HG03196 (cell line): ENCODE data around the gene KCTD21.
"Not testable (repeated sequence)": the region's sequence is repeated elsewhere in the genome, so short reads cannot be mapped to it uniquely, and the experiment has no call there.

Source experiments
- ATAC-seq: cut with Tn5 transposase; IDR thresholded peaks from one replicate; pipeline ENCODE4 v1.9.1; 2021; ENCODE audit not compliant: unreplicated experiment

The KCTD21 gene

DNA sequence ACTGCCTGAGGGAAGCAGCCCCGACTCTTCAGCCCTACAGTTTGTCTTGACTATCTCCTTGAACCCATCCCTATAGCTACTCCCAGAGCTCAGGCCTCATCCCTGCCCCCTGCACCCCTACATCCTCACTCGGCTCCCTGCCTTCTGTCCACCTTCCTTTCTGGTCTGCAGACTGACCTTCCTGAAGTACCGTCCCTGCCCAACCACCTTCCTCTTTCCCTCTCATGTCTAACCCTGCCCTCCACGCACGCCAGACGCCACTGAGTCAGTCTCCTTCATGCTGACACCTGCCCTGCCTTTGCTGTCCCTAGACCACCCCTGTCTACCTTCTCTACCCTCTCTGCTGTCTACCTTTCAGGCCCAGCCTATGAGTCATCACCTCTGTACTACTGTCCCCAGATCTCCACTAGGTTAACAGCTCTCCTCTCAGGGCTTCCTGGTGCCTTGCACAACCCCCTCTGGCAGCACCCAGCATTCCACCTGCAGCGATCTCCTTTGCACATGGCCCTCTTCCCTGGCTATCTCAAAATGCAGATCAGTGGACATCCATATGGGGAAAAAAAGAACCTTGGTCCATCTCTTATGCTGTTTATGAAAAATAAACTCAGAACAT is 8.9 kb downstream of the KCTD21 start:
- no peak for ATAC-seq

DNA sequence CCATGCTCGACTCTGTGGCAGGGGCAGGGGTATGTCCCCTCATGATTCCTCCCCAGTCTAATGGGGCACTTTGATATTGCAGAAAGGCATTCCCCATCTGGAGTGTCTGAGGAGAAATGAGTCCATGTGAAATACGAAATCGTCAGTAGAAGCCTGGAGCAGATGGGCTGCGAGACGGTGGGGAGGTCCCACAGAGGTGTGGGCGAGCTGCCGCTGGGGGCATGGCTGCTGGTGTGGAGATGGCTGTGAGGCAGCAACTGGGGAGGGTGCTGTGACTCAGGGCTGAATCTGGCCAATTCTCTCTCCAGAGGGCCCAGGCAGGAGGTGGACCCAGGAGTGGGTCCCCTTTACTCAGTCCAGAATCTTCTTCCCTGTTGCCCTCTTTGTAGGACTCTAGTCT is 11.2 kb downstream of the KCTD21 start:
- ATAC-seq: no peak

DNA sequence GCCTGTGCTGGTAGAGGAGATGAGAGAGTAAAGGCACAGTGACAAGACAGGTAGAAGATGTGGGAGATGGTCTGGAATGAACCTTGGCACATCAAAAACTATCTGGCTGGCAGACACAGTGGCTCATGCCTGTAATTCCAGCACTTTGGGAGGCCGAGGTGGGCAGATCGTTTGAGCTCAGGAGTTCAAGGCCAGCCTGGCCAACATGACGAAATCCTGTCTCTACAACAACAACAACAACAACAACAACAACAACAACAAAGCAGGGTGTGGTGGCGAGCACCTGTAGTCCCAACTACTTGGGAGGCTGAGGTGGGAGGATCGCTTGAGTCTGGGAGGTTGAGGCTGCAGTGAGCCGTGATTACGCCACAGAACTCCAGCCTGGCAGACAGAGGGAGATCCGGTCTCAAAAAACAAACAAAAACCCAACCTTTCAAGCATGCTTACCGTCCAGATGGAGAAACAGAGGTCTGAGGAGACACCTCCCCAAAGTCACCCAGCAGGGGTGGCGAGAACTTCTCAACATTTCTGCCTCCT is 11.8 kb downstream of the KCTD21 start:
- no peak for ATAC-seq

DNA sequence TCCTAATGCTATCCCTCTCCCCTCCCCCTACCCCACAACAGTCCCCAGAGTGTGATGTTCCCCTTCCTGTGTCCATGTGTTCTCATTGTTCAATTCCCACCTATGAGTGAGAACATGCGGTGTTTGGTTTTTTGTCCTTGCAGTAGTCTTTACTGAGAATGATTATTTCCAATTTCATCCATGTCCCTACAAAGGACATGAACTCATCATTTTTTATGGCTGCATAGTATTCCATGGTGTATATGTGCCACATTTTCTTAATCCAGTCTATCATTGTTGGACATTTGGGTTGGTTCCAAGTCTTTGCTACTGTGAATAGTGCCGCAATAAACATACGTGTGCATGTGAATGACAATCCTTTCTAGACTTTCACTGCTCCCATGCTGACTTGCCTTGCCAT is 12.6 kb downstream of the KCTD21 start:
- not testable (repeated sequence) for ATAC-seq

DNA sequence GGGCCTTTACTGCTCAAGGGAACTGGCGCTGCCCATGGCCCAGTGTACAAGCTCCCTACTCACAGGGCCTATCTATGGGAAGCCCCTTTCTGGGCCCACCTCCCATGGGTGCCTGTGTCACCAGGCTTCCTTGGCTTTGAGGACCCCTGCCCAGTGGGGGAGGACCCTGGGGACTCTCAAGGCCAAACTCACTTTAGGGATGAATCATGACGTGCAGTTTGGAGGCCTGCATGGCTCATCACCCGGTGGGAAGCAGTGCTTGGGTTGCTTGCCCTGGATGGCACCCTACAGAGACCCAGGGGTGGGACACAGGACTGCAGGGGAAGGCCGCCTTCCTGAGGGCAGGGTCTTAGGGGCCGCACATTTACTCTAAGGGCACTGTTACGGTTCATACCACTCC is 16.5 kb downstream of the KCTD21 start:
- no peak for ATAC-seq

DNA sequence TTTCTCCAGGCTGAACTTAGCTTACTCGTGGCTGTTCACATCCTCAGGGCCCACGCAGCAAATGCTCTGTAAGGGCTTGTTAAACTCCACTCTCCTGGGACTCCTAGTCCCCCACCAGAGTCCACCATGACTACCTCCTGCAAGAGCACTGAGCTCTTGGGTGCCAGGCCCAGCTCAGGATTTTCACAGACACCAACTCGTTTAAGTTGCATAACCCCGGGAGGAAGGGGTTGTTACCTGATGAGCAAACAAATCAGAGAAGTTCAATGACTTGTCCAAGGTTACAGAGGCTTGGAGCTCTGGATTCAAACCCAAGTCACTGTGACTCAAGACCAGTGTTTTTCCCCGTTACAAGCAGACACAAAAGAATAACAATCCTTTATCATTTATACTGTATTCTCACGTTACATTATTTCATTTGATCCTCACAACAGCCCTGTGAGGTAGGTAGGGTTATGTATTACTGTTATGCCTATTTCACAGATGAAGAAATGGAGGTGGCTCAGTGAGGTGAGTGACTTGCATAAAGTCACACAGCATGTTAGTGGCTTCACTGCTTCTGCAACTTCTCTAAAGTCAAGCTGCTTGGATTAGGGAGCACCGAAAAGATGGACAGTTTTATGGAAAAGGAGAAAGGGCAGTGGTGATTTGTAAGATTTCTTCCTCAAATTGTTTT is 17.4 kb downstream of the KCTD21 start:
- ATAC-seq: no peak

DNA sequence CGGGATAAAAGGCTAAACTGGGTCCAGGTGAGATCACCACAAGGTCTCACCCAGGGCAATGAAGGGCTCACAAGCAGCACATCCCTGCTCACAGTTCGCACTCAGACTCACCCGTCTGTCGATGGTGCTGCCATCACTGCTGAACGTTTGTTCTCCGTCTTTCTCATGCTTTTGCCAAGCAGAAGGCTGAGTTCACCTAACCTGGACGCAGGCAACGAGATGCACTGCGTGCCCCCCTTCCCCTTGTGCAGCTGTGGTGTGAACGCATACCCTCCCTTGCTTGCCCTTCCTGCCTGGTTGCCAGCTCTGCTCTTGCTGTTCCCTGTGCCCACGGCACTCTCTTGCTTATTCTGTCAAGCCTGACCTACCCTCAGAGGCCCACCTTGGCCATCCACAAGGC is 18.0 kb downstream of the KCTD21 start:
- no peak for ATAC-seq

DNA sequence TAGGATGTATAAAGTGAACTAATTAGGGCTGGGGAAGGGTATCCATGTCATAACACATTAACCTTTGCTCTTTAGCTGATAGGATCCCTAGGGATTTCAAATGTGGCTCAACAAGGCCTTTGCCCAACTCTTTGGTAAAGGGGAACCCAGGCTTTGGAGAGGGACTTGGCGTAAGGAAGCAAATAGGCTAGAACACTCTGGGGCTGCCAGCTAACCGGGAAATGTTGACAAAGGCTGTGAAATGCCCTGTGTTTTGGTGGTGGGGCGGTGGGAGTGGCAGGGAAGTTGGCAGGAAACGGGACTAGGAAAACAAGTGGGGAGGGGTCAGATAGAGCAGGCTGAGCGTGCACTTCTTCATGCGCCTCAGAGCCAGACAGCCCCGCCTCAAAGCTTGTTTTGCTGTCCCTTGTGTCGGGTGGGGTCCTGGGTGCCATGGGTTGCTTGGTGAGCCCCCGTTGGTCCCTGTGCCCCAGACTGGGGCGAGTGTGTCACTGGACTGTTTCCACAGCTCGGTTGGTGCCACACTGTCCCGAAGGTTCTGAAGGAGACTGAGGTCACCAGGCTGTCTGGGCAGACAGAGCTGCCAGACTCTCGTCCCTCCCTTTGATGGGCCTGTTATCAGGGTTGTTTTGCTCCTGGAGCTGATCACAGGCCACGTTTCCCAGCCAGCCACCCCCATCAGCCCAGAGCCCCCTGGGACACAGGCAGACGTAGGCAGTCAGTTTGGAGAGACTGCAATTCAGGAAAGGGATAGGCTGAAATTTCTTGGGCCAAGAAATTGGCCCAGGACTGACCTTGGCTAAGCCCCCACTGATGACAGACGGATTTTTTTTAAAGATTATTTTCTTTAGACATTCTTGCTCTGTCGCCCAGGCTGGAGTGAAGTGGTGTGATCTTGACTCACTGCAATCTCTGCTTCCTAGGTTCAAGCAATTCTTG is 19.6 kb downstream of the KCTD21 start:
- no peak for ATAC-seq

DNA sequence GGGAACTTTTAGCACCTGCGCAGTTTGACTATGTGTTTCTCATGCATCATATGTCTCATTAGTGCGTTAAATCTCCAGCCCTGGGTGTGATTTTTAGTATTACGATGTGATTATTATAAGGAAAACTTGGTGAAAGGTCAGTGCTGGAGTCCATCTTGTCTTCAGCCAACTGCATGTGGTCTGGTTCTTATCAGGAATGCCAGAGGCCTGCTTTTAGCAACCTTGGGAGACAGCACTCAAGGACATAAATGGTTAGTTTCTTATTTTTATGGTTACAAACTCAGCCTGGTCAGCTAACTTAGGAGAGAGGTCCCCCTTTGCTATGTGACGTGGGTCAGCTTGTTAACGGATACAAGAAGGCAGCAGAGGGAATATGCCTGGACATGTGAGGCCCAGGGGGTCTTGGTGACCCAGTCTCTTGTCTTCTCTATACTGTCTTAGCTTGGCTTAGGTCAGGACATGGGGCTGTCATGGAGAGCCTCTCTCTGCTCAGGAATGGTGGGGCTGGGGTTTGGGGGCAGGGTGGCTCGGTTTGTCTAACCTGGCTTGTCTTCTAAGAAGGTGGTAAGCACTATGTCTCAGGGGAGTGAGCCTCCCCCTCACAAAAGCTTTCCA is 21.5 kb downstream of the KCTD21 start:
- ATAC-seq: no peak

DNA sequence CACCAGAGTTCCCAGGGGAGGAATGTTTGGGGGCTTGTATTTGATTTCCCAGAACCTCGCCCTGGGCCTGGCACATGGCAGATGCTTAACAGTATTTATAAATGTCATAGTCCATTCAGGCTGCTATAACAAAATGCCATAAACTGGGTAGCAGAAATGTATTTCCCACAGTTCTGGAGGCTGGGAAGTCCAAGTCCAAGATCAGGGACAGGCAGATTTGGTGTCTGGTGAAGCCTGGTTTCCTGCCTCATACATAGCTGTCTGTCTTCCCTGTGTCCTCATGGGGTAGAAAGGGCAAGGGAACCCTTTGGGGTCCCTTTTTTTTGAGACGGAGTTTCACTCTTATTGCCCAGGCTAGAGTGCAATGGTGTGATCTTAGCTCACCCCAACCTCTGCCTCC is 24.0 kb downstream of the KCTD21 start:
- no peak for ATAC-seq

DNA sequence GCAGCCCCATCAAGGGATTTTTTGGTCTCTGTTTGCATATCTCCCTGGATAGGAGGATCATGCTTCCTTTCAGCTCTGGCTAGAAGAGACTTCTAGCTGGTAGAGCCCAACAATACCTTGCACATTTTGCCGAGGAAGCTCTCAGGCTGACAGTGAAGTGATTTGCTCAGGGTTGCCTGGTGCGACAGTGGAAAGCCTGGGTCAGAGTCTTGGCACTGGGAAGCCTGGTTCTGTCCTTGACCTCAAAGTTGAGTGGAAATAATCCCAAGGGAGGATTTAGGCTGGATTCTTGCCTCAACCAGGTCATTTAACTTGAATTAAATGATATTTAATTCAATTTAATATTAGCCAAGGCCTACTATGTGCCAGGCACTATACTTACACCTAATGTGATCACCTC is 24.6 kb downstream of the KCTD21 start:
- no peak for ATAC-seq

DNA sequence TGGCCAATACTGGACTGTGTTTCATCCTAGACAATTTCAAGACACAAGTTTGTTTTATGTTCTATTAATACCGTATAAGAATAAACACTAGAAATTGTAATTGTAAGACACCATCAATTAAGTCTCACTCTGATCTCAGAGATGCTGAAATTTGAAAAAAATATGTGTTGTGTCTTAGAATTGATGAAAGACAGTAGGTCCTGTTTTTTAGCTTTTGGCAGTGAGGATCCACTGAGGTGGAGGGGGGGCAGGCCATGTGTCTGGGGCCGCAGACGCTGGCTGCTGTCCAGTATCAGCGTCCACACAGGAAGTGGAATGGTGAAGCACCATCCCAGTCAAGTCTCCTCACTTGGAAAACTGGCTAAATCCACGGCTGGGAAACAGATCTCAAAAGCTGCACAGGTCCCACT is 26.5 kb downstream of the KCTD21 start:
- ATAC-seq: no peak

DNA sequence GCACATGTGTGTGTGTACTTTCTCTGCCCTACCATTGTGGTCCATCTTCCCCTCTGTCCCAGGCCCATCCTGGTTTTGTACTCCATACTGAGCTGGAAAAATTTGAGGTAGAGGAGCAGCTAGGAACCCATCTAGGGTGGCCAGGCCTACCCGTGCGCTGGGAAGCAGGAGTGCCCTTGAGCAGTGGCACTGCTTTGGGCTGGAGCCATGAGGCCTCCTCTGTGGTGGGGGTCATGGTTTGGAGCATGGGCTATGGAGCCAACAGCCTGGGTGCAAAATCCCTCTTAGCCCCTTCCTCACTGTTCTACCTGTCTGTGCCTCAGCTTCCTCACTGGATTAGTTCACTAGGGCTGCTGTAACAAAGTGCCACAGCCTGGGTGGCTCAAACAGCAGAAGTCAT is 27.1 kb downstream of the KCTD21 start:
- ATAC-seq: no peak

DNA sequence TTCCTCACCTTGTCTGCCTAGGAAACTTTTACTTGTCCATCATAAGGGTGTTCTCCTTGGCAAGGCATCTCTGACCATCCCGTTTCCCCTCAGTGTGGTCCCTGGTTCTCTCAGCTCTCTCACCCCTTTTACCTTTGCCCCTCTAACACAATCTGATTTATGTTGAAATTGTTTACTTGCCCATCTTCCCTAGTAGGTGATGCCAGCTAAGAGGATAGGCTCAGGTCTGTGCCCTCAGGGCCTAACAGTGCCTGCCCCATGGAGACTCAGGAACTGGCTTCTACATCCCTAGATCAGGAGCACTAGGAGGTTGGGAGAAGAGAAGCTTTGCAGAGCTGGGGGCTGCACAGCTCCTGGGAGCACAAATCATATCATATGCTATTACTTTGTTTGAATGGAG is 27.9 kb downstream of the KCTD21 start:
- no peak for ATAC-seq

DNA sequence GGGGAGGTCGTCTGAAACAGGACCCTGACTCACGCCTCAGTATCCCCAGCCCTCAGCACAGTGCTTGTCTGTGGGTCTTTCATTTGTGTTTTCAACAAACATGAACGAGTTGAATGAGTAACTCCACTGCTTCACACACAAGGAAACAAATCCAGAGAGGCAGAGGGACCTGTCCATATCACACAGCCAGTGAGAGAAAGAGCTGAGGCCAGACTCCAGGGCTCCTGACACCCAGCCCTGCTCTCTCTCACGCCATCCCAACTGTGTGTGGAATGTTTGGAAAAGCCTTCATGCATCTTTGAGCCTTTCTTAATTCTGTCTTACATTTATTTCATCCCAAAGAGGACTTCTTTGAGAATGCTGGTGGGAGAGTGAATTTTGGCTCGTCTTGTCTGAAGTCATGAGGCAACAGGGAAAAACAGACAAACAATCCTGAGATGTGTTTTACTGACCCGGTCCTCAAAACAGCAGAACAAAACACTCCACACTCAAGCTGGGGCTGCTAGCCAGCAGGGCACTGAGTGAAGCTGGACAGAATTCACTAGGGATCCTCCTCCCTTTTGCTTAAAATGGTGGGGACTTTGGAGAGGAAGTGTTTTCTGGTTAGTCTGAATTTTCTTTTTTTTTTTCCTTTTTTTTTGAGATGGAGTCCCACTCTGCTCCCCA is 29.3 kb downstream of the KCTD21 start:
- ATAC-seq: no peak

DNA sequence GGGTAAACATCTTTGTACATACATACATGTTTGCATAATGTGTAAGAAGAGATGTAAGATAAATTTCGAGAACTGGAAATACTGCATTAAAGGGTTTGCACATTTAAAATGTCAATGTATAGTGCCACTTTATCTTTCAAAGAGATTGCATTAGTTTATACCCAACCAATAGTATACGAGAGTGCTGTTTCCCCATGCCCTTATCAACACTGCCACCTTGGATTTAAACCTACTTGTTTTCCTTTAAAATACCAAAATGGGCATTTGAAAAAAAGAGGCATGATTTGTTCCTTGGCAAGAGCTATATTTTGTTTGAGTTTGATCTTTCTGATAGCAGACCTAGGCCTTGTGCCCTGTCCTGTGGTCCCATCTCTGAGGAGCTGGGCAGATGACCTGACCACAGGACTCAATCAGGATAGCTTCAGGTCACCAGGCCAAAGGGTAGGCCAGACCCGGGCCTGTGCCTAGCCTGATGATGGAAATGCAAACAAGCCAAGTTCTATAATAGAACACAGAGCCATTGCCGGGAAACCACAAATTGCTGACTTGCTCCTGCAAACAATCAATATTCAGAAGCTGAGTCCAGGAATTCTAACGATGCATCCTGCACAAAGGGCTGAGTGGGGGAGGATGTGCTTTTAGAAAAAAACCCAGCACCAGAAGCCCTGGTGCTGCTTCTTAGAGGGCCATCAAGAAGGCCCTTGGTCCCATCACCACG is 32.1 kb downstream of the KCTD21 start:
- no peak for ATAC-seq

DNA sequence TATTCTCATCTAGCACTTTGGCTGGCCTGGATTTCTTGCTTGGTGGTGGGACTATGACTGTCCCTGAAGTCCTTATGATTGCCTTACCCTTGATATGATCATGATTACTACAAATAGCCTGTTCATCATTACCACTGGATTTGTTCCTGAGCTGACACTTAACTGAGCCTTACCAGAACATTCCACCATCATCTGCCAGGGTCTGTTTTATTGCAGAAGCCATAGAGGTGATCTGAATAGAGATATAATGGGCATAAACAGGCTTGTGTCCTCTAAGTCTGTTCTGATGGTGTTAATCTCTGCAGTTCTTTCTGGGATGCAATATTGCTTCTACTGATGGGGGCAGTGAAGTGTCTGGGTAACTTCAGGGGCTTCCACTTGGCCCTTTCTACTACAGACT is 36.6 kb downstream of the KCTD21 start:
- no peak for ATAC-seq

DNA sequence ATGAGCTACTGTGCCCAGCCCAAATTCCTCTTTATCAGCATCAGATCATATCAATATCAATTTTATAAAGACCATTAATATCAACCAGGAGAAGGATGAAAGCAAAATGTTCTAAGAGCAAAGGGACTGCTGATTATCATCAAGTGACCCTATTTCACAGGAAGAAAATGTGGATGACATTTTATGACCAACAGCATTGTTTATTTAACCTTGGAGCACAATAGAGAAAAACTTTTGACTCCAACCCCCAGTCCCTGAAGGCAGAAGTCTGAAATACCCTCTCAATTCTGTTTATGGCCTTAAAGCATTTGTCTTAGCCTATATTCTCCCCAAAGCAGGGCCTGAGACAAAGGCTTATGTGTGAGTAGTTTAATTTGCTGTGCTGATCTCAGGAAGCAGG is 37.7 kb downstream of the KCTD21 start:
- ATAC-seq: no peak

DNA sequence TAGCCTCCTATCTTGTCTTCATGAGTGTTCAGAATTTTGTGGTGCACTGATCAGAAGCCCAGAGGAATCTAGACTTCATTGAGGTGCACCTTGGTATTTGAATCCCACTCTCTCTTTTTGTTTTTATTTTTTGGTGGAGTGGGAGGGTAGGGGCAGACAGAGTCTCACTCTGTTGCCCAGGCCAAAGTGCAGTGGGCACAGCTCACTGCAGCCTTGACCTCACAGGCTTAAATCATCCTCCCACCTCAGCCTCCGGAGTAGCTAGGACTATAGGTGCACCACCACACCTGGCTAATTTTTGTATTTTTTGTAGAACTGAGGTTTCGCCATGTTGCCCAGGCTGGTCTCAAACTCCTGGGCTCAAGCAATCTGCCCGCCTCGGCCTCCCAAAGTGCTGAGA is 38.1 kb downstream of the KCTD21 start:
- no peak for ATAC-seq

DNA sequence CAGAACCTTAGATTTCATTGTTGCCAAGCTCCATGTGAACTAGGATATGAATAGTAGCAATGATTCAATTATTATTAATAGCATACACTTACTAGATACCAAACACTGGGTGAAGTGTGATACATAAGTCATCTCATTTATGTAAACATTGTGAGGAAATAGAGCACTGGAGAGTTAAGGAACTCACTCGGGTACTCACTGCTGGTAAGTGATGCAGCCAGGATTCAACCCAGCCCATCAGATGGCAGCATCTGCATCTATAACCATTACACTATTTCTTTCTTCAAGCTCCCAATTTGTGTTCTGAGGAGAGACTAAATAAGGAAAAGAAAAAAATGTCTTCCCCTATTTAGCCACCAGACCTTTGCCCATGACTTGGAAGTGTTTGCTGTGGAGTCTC is 38.8 kb downstream of the KCTD21 start:
- no peak for ATAC-seq
